ENCODE results near the gene CTBP1.
"Not testable (repeated sequence)": the region's sequence is repeated elsewhere in the genome, so short reads cannot be mapped to it uniquely, and the experiment has no call there.

Gene CTBP1
- 192 to 282 (median 260) reads per million in 3 experiments for total RNA-seq

GRCh38 chr4:1248245-1249147 lies at the start of gene CTBP1:
Gene CTBP1, minus strand, starts transcription at chr4:1249130. Its CDS starts 7,799 bp downstream, at chr4:1241331.
- peak; percentile 90 for DNase-seq

GRCh38 chr4:1298461-1298860 lies 49.5 kb upstream of the CTBP1 start:
- no peak for DNase-seq

GRCh38 chr4:1297456-1298325 lies 48.8 kb upstream of the CTBP1 start:
- DNase-seq: no peak

- DNase-seq: no peak
These were observed 48.1 kb upstream of the CTBP1 start for GRCh38 chr4:1297023-1297395.

- no peak for DNase-seq
These were observed 47.5 kb upstream of the CTBP1 start for GRCh38 chr4:1296324-1297022.

- DNase-seq: no peak
These were observed 46.6 kb upstream of the CTBP1 start for GRCh38 chr4:1295405-1296055.

GRCh38 chr4:1294891-1295290 lies 46.0 kb upstream of the CTBP1 start:
- DNase-seq: no peak

GRCh38 chr4:1294424-1294823 lies 45.5 kb upstream of the CTBP1 start:
- DNase-seq: no peak

- no peak for DNase-seq
These were observed 45.1 kb upstream of the CTBP1 start for GRCh38 chr4:1293991-1294390.

- DNase-seq: no peak
These were observed 44.6 kb upstream of the CTBP1 start for GRCh38 chr4:1293531-1293941.

- not testable (repeated sequence) for DNase-seq
These were observed 43.7 kb upstream of the CTBP1 start for GRCh38 chr4:1292703-1293011.

- DNase-seq: no peak
These were observed 43.2 kb upstream of the CTBP1 start for GRCh38 chr4:1291996-1292702.

- no peak for DNase-seq
These were observed 42.2 kb upstream of the CTBP1 start for GRCh38 chr4:1291091-1291490.

GRCh38 chr4:1290165-1290977 lies 41.4 kb upstream of the CTBP1 start:
- DNase-seq: no peak

GRCh38 chr4:1289207-1290164 lies 40.6 kb upstream of the CTBP1 start, which contains the start of gene MAEA:
Gene MAEA, plus strand, starts transcription at chr4:1289891. Its CDS starts 23 bp downstream, at chr4:1289914.
- DNase-seq: peak; percentile 97

GRCh38 chr4:1288786-1289185 lies 39.9 kb upstream of the CTBP1 start:
- no peak for DNase-seq

- no peak for DNase-seq
These were observed 37.0 kb upstream of the CTBP1 start for GRCh38 chr4:1285790-1286553.

- no peak for DNase-seq
These were observed 36.3 kb upstream of the CTBP1 start for GRCh38 chr4:1285151-1285789.

Measured in central memory CD4-positive, alpha-beta T cell (primary cell).